ENCODE measurements around the gene TET2.
A peak's percentile ranks its signal among the peaks of the same experiment; 100 is the strongest.

Gene TET2

GRCh38 chr4:105140684-105141490 lies 5.8 kb upstream of the TET2 start:
- DNase-seq (ENCODE audit: low read depth): peak; percentile 11

DNA sequence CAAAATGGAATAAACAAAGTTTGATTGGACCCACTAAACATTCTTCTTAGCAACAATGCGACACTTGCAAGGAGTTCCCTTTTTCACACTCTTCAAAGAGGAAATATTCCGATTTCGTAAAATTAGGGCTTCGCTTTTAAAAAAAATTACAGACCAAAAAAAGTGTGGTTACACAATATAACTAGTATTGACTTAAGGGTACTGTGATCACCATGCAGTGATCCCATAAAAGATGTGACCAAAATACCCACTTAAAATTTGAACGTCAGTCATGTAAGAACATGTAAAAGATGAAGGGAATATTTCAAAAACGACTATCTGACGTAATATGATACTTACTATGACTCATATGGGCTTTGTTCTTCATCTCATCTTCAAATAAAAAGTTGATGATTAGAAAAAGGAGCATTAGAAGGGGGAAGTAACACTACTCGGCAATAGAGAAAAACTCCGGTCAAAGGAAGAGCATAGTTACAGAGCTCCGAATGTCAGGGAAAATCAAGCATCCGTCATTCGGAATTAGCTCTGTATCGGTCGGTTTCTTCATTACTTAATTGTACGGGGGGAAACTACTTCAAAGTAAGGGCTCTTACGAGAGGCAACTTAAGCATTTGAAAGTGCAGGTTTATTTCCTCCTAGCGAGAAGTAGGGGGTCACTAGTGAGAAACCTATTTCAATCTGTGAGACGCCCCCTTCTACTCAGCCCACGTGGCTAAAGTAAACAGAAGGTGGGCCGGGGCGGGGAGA lies 1.3 kb upstream of the TET2 start:
- DNase-seq (ENCODE audit: low read depth): no peak

DNA sequence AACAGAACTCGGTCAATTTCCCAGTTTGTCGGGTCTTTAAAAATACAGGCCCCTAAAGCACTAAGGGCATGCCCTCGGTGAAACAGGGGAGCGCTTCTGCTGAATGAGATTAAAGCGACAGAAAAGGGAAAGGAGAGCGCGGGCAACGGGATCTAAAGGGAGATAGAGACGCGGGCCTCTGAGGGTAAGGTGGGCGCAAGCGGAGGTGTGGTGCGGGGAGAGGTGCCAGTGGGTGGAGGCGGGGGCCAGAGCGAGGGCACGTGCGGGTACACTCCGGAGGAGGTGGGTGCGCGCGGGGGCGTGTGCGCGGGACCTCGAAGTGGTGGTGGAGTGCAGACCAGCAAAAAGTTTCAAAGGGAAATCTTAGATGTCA lies 787 bp upstream of the TET2 start:
- DNase-seq (ENCODE audit: low read depth): peak; percentile 11

GRCh38 chr4:105147016-105147552 lies 408 bp downstream of the TET2 start:
- no peak for DNase-seq (ENCODE audit: low read depth)

- DNase-seq (ENCODE audit: low read depth): no peak
These were observed 981 bp downstream of the TET2 start for GRCh38 chr4:105147553-105148161.

DNA sequence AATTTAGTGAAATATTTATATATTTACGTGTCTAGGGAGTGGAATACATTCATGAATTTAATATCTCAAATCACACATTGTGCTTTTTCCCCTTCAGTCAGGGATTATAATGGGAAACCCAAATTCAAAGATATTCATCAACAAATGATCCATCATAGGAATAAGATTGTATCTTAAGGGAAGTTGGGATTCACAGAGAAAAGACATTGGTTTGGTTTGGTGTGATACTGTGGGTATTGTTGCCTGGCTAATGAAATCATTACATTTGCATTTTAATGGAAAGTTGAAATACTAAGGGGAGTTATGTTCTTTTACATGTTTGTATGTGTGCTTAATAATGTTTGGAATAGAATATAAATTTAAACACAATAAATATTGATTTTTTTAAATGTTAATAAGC lies 1.7 kb downstream of the TET2 start:
- no peak for DNase-seq (ENCODE audit: low read depth)

- no peak for DNase-seq (ENCODE audit: low read depth)
These were observed 2.1 kb downstream of the TET2 start for GRCh38 chr4:105148776-105149175.

GRCh38 chr4:105149771-105150170 lies 3.1 kb downstream of the TET2 start:
- DNase-seq (ENCODE audit: low read depth): no peak

DNA sequence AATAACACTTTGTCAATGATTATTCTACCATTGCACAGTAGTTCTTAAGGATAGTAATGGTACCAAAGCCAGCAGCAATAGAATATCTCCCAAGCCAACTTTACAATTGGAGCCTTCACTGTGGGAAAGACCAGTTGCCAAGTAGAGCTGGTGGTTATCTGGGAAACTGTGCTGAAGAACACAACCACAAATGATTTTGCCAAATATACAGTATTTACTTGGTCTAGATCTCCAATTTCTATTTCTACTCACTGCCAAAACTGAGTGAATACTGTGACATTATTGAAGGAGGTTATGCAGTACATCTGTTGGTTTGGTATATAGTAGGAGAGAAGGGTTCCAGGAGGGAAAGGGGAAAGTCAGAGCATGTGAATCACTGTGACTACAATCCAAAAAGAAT lies 3.8 kb downstream of the TET2 start:
- DNase-seq (ENCODE audit: low read depth): no peak

GRCh38 chr4:105153749-105154148 lies 7.1 kb downstream of the TET2 start:
- no peak for DNase-seq (ENCODE audit: low read depth)

GRCh38 chr4:105154576-105154975 lies 7.9 kb downstream of the TET2 start:
- no peak for DNase-seq (ENCODE audit: low read depth)

DNA sequence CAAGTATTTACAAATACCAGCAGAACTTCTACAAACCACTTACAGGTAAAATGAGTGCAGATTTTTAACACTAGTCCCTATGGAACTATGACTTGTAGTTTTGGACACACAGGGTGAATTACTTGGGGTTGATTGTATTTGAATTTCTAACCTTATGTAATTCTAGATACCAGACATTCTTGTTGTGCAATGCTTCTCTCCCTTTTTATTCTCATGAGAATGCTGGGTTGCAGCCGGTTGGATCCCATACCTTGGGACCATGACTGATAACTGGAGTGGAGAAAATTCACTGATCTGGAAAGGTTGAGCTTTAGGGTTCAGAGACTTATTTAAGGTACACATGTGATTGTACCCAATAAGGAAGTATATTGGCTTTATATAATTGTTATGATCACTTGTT lies 8.8 kb downstream of the TET2 start:
- DNase-seq (ENCODE audit: low read depth): no peak

- DNase-seq (ENCODE audit: low read depth): no peak
These were observed 12.2 kb downstream of the TET2 start for GRCh38 chr4:105158837-105159236.

DNA sequence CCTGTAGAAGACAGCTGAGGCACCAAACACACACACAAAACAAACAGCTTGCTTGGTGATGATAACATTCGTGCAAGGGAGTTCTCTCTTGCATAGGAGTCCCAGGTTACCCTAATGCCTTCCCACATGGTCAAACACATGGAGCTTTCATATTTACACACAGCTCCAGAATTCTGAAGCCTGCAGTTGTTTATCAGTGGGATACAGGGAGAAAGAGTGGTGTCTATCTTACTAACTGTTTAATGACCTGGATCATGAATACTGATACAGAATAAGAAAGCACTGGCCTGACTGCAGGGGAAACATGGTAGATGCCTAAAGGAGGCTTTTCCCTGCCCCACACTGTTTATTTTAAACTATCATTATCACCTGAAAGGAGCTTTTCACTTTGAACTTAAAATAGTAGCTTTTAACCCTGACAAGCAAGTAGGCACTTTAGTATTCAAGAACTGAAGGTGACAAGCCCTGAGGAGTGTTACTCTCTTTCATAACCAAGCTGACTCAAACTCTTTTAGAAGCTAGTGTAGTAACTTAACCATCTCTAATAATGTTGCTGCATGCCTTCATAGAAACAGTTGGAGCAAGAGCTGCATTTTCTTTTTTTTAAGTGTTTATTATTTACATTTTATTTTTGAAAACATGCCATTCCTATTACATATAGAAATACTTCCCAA lies 15.6 kb downstream of the TET2 start:
- DNase-seq (ENCODE audit: low read depth): no peak

DNA sequence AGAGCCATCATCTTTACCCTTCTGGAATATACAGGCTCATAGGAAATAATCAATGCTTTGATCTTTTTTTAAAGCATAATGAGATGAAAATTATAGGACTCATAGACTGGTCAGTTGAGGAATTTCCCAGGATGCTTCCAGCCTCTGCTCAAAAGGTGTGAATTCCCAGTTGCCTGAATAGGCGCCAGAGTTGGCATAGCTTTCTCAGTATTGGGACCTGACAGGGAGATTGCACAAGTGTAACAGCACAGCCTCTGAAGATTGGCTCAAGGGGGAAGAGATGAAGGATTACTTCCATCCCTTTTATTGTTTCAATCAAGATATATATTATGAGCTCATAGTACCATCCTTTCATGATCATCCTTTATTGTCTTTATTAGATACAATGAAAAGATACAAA lies 17.9 kb downstream of the TET2 start:
- no peak for DNase-seq (ENCODE audit: low read depth)

DNA sequence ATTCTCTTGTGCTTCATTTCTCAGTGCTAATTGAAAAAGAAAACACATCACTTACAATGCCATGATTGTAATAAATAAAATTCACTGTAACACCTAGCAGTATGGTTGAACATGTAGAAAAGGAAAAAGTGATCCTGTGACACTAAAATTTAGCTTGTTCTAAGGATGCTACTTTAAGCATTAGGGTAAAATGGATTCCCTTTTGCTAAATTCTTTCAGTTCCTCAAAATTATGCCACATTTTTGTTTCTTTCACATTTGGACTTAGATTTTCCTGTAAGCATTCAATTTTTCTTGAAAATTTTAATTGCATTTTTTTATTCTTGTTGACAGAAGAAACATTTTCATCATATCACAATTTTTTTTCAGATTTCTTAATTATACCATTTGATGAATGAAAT lies 19.4 kb downstream of the TET2 start:
- DNase-seq (ENCODE audit: low read depth): no peak

DNA sequence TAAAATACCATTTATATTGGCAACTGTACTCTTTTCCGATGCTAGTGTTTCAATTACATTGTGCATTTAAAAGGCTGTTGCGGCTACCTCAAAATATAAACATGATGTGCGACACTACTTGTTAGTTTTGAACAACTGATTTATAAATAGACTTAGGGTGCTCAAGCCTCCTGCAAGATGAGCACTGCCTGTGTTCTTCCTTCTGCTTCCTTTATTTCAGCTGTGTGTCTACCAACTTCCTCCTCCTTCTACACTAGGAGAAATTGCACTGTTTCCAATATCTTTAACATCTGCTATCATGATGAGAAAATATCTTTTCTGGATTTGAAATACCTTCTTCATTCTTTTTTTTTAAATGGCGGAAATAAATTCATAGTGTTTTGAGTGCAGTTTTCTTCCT lies 24.0 kb downstream of the TET2 start:
- DNase-seq (ENCODE audit: low read depth): no peak

DNA sequence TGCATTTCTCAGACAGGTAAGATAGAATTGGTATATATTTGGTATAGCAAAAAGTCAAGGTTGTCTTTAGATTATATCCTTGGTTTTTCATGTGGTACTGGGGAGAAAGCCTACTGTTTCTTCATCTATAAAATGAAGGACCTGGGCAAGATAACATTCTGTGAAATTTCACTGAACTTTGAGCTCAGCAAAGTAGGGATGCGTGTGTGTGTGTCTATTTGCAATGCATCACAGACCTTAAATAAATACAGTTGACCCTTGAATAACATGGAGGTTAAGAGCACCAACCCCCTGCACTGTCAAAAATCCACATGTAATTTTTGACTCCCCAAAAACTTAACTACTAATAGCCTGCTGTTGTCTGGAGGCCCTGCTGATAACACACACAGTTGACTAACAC lies 25.2 kb downstream of the TET2 start:
- DNase-seq (ENCODE audit: low read depth): no peak

DNA sequence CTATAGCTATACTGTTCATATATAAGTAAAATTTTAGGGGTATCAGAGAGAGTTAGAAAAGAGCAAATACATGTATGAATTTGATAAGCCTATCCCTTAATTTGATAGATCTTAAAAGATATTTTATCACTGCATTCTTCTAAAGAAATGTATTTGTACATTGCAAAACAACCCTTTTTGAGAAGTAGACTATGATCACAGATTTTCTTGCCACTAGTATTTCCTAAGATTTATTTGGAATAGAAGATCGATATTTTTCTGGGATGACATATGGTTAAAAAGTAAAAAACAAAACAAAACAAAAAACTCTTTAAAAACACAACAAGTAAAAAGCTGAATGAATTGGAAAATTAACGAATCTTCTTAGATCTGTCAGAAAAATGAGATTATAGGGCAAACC lies 27.4 kb downstream of the TET2 start:
- no peak for DNase-seq (ENCODE audit: low read depth)

DNA sequence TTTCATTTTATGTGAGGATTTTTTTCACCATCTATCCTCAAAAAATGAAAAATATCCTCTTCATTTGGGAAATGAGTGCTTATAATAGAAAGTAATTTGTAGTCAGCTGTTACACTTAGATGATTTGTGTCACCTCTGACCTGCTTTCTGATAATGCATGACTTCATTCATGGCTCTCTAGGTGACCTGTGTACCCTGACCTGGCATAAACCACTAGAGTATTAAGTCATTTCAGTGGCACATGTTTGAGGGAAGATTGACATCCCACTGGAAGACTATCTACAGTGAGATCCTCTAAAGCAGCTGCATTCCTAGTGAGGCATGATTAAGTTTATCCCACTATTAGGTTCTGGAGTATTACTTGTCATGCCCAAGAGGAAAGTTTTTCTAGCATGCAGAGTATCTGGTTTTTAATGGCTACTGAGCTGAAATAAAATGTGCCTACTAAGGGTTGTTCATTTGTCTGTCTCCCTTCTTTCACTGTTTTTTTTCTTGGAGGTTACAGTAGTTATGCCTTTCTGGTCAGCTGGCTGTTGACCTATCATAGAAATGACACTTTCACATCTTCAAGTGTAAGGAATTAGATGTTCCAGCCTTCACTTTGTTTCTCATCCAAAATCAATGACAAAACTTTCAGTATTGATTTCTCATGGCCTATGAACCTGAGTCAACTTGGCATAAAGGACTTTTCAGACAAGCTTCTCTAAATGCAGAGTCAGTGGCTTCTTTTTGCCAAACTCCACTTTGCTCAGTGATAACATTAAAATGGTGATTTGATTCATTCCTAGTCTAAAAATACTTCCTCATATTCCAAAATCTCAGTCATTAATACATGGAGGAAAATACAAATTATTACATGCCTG lies 33.1 kb downstream of the TET2 start:
- no peak for DNase-seq (ENCODE audit: low read depth)

DNA sequence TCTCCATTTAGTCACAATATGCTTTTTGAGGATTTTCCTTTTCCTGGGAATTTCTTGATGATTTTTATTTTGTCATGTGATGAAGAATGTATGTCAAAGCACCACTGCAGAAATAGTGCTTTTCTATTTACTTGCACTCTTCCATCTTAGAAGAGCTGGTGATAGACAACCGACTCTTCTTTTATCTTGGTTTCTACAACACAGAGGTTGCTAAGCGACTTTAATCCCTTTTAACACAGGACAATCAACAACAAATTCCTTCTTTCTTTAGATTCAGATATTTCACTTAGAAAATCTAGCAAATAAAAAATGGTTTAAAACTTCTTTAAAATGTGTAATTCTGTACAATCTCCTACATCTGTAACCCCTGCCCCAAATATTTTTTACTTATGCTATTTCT lies 34.6 kb downstream of the TET2 start:
- no peak for DNase-seq (ENCODE audit: low read depth)
